HG02981 (cell line): ENCODE measurements around the gene BACH1.

Experiments used
- ATAC-seq: cut with Tn5 transposase; IDR thresholded peaks from one replicate; pipeline ENCODE4 v1.9.1; 2021; ENCODE audit warnings: mild to moderate bottlenecking, moderate library complexity; ENCODE audit not compliant: unreplicated experiment

Gene BACH1

DNA sequence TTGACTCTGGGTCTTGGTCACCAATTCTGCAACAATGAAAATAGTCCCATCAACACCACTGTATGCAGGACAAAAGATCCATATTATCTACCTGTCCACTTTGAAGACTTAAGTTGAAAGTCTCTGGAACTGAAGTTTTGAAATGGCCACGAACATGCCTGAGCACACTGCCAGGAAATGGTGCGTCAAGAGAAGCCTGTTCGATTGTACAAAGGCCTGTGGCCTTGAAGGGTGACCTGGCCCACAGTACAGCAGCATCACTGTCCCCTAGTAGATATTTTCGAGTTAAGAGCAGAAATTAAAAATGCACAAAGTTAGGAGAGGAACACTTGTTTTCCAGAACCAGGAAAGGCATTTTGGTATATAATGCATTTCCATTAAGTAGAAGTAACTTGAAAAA lies 78.5 kb downstream of the BACH1 start:
- no peak for ATAC-seq

DNA sequence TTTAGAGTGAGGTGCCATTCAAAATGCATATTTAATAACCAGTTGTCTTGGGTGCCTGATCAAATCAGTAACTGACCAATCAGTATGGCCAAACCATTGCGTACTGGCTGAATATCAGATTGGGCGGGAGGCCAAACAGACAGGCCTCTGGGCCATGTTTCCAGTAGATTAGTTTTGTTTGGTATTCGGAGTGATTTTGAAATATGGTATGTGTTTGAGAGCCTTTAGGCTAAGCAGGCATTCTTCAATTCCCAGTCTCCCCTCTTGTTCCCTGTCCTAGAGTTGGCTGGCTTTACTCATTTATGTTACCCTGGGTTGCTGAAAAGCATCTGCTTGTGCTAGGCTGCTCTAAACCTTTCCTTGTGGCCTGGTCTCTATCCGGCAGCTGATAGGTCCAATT lies 80.1 kb downstream of the BACH1 start:
- no peak for ATAC-seq

DNA sequence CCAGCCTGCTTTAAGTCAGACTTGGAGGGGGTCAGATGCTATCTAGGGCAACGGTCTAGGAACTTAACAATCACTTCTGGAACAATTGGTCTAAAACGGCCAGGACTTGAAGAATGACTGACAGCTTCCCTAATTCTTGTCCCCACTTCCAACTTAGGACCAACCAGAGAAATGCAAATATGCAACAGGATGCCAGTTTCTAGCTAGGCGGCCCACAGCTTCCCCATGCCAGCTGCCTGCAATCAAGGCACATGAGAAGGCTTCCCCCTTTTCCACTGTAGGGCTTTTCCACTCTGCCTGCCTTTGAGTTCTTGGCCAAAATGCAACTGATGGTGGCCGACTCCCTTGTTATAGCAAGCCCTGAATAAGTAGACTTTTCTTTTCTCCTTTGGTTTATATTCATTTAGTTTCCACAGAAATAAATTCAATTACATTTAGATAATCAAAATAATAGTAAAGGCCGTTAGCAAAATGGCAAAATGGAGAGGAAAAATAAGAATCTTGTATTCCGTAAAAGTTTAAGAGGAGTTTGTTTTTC lies 80.9 kb downstream of the BACH1 start:
- ATAC-seq, result no peak

DNA sequence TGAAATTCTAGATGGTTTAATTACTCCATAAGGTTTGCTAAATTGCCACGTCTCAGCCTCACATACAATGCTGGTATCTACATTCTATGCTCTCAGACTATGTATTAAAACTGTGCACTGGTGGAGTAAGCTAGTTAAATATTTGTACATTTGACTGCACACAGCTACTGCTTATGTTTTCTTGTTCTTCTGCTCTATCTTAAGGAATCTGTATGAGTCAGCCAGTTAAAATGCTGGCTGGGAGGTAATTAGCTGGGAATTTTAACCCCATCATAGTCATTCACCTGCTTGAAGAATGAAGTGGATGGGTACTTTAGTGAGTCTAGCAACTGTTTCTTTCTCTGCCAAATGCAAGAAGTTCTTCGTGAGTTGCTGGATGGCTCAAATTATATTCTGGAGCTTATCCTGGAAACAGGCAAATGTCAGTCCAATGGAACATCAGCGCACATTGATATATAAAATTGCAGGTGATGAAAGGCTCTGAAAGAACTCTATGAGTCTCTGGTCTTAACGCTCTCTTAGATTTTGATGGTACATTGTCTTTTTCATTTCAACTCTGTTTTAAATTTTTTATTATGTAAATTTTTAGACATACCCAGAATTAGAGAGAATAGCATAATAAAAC lies 83.4 kb downstream of the BACH1 start:
- no peak for ATAC-seq

DNA sequence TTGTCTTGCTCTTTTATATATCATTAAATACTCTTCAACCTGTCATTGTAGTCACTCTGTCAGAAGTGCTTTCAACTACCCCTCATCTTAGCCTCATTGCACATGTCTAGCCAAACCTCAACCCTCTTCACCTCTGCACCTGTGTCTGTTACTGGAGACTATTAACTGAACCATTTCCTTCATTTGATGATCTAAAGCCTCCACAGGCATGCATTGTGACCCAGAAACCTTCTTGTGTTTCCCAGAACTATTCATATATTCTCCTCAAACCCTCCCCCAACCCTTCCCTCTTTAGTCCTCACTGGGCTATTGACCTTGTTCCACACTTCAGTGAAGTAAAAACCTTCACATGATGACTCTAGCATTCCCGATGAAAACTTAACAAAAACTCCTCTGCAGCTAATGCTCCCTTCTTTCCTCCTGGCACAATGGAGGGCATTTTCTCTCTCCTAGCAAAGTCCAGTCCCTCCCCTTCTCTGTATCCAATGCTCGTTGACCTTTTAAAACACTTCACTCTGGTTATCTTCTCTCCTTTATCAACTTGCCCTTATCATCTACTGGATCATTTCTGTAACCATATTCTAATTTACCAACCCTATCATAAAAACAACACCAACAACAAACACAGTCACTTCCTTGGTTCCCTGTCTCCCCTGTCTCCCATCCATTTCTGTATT lies 86.1 kb downstream of the BACH1 start:
- ATAC-seq, result no peak

DNA sequence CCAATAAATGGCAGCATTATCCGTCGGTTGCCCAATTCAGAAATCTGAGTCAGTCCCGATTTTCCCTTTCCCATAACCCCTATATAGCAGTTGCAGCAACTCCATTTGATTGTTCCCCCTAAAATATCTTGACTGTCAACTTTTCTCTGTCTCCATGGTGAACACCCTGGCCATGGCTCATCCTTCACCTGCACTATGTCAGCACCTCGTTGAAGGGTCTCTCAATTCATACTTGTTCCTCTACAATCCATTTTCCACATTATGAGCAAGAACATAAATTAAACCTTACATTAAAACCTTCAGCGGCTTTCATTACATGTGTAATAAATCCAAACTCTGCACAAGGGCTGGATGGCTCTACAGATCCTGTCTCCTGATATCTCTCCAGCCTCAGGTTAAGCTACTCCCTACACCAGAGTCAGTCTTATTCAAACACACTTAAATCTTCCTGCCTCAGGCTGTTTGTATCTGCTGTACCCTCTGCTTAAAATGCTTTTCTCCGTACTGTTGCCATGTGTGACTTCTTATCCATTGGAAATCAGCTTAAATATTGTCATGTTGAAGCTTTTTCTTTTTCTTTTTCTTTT lies 87.3 kb downstream of the BACH1 start:
- ATAC-seq, result no peak

DNA sequence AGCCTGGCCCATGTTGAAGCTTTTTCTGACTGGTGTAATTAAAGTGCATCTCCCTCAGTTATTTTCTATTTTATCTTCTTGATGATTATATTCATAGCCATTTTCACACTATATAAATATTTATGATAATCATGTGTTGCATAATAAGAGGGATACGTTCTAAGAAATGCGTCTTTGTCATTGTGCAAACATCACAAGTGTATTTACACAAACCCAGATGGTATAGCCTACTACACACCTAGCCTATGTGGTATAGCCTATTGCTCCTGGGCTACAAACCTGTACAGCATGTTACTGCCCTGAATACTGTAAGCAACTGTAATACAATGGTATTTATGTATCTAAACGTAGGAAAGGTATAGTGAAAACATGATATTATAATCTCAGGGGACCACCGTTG lies 88.1 kb downstream of the BACH1 start:
- ATAC-seq, result no peak

DNA sequence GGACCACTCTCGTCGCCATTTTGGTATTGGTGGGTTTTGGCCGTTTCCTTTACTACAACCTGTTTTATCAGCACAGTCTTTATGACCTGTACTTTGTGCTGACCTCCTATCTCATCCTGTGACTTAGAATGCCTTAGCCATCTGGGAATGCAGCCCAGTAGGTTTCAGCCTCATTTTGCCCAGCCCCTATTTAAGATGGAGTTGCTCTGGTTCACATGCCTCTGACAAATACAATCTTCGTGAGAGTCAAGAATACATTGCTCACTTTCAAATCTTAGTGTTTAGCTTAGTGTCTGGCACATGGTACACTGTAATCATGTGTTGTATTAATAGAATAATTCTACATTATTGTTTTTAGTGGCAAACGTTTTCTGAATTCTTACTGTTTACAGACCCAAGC lies 88.9 kb downstream of the BACH1 start:
- ATAC-seq, result no peak

DNA sequence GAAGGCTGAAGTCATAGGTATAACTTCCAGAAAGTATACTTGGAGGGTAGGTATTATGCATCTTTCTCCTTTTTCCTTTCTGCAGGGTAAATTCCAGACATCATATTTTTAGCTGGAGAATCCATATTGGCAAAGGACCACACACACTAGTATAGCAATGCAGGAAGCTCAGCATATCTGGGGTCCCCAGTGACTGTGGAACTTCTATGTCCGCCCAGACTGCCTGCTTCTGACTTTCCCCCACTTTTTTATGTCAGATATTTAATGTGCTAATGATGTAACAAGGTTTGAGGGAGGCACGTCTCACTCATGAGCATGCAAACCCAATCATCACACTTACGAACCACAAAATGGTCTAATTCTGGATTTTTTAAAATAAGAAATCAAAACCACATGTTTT lies 90.4 kb downstream of the BACH1 start:
- ATAC-seq, result no peak

DNA sequence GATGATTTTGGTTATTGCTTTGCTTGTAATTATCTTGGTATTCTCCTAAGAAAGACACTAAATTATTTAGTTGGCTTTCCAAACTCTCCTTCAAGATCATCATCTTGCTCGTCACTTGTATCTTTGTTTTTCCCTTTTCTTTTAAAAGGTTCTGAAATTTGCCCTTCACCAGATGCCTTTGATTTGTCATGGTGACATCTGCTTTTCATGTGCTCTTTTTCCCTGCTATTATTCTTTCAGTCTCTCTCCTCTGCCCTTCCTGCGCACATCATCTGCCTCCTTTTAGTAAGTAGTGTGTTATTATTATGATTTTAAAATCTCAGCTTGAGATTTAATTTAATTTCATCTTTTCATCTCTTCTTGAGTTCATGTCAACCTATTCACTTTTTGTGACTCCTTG lies 92.1 kb downstream of the BACH1 start:
- no peak for ATAC-seq

DNA sequence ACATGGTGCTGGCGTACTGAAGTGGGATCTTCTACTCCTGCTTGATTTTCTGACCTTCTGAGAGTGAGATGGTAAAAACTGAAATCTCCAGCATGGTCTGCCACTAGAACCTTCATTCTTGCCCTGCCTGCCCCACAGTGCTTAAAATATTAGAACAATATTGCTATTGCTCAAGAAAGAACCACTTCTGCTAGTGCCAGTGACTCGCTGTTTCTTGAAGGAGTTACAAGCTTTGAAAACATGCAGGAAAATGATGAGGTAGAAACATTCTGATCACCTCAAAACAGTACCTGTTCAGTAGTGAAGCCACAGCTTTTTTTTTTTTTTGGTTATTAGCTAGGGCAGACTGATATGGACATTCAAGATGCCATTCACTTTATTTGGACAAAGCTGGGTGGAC lies 95.3 kb downstream of the BACH1 start:
- ATAC-seq, result no peak
